Measurements from ENCODE around the gene PTPN6. TPM values are rescaled to one million over a fixed set of nuclear protein-coding genes. Genes with fewer than 3 reads are reported as not detected.
A peak's percentile ranks its signal among the peaks of the same experiment; 100 is the strongest.

PTPN6 gene
- total and polyA plus RNA-seq, 9 of the 15 experiments (the other 6 are each of a cell fraction or from before 2014, with no cell fraction given), result 1.5 to 5.1 (median 3.9) TPM

DNA sequence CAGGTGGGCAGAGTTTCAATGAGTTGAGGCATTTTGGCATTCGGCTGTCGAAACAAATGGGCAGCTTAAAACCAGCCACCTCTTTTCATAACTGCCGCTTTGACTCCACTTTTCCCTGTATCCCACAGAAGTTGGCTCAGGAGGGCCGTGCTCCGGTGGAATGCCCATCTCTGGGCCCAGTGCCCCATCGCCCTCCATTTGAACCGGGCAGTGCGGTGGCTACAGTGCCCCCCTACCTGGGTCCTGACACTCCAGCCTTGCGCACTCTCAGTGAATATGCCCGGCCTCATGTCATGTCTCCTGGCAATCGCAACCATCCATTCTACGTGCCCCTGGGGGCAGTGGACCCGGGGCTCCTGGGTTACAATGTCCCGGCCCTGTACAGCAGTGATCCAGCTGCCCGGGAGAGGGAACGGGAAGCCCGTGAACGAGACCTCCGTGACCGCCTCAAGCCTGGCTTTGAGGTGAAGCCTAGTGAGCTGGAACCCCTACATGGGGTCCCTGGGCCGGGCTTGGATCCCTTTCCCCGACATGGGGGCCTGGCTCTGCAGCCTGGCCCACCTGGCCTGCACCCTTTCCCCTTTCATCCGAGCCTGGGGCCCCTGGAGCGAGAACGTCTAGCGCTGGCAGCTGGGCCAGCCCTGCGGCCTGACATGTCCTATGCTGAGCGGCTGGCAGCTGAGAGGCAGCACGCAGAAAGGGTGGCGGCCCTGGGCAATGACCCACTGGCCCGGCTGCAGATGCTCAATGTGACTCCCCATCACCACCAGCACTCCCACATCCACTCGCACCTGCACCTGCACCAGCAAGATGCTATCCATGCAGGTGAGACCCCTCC lies 12.6 kb upstream of the PTPN6 start:
- Histone ChIP-seq H2AFZ (ENCODE audit: low read depth, low read length) (peak overlapping the region; percentile 54; the same call in 1 of the 2 replicates), H3K9me3 (replicated peaks; ENCODE audit: control insufficient read depth, insufficient read depth, low read depth, low read length) (no peaks in the 10 kb centered on the region), H3K4me1 (replicated peaks in 1 of 2; ENCODE audit: control insufficient read depth in 2 of 2, insufficient read depth in 2 of 2, low read length in 2 of 2) (peaks cover 7 to 56% of the 10 kb centered on the region in 2 experiments; a peak in 4 of 5 replicates), H3K4me2 (ENCODE audit: insufficient read depth, low read length) (peak overlapping the region; percentile 82), H4K20me1 (replicated peaks; ENCODE audit: control insufficient read depth, insufficient read depth, low read length) (no peaks in the 10 kb centered on the region), H3K27me3 (ENCODE audit: control insufficient read depth in 2 of 2, insufficient read depth in 2 of 2, low read length in 2 of 2) (no peaks in the 10 kb centered on the region), H3K9ac (ENCODE audit: insufficient read depth in 1 of 2, low read depth in 2 of 2, low read length in 2 of 2) (peak overlapping the region; percentile 84 to 97), H3K79me2 (ENCODE audit: control insufficient read depth, insufficient read depth, low read length) (peaks cover 1% of the 10 kb centered on the region; the same call in 2 of the 3 replicates), H3K4me3 (peak overlapping the region; percentile 44; the same call in 1 of the 2 replicates), H3K36me3 (ENCODE audit: control insufficient read depth, insufficient read depth, low read length) (peaks cover 69% of the 10 kb centered on the region; the same call in 2 of the 3 replicates), H3K9me1 (ENCODE audit: control insufficient read depth, insufficient read depth, low read length) (no peaks in the 10 kb centered on the region), H3K27ac (ENCODE audit: extremely low read depth, low read depth, low read length) (peak overlapping the region; percentile 79; the same call in 2 of the 3 replicates)
- no peak for DNase-seq (ENCODE audit: extremely low read depth in 1 of 4, low spot score in 3 of 4)
- intact Hi-C loops (cut with micrococcal nuclease) (no loop called here), in situ Hi-C loops (cut with MboI) (no loop called here)
- BruUV-seq (replicated peaks), result no TSS peak
- WGBS (ENCODE audit: insufficient coverage, low coverage, missing lambda C conversion rate), result 82% methylated on average over 31 of the region's 32 CpGs
- no peak for FAIRE-seq
- no peak for TF ChIP-seq MTA1 (IDR thresholded peaks at IDR 0.05; ENCODE audit: borderline replicate concordance)
- TF ChIP-seq NR3C1 (CRISPR knock-in tag; IDR thresholded peaks at IDR 0.05), result no peak
- no peak for TF ChIP-seq GATAD2B (IDR thresholded peaks at IDR 0.05; ENCODE audit: borderline replicate concordance)
- TF ChIP-seq, protein P1, sequence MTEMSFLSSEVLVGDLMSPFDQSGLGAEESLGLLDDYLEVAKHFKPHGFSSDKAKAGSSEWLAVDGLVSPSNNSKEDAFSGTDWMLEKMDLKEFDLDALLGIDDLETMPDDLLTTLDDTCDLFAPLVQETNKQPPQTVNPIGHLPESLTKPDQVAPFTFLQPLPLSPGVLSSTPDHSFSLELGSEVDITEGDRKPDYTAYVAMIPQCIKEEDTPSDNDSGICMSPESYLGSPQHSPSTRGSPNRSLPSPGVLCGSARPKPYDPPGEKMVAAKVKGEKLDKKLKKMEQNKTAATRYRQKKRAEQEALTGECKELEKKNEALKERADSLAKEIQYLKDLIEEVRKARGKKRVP (CRISPR knock-in tag; IDR thresholded peaks at IDR 0.05), result peak; percentile 39; the same call in 1 of the 2 replicates
- peak; percentile 87 for TF ChIP-seq POLR2G (IDR thresholded peaks at IDR 0.05; ENCODE audit: low read depth, low read length)
- no peak for TF ChIP-seq MCM3 (IDR thresholded peaks at IDR 0.05)
- TF ChIP-seq L3MBTL2 (IDR thresholded peaks at IDR 0.05), result no peak
- peak; percentile 70 for TF ChIP-seq RBM22 (IDR thresholded peaks at IDR 0.05; ENCODE audit: low read depth, low read length, poor library complexity, severe bottlenecking)
- no peak; the same call in 1 of the 2 replicates for TF ChIP-seq POLR2H (tag; IDR thresholded peaks at IDR 0.05; ENCODE audit: low read depth)
- no peak for TF ChIP-seq MYBL2 (IDR thresholded peaks at IDR 0.05; ENCODE audit: low read depth)
- no peak for TF ChIP-seq MYBL2 (CRISPR knock-in tag; IDR thresholded peaks at IDR 0.05; ENCODE audit: borderline replicate concordance)
- no peak for TF ChIP-seq ZNF766 (CRISPR knock-in tag; conservative IDR thresholded peaks at IDR 0.05)
- TF ChIP-seq SUPT5H (IDR thresholded peaks at IDR 0.05), result peak; percentile 17; the same call in 1 of the 2 replicates
- CTCF ChIA-PET (ENCODE audit: low intra/inter-chr PET ratio), result no interaction called here
- POLR2A ChIA-PET, result interaction anchor here (0.5 to 2.8 kb wide), 12 partner anchors 9 to 405 kb away, joined by 3 to 18 read pairs (median 4); partner anchors contain the start of genes ATN1 and SPSB2
- no peak for ATAC-seq

All from K562 (cell line).